Bone marrow (tissue), 2 donors: ENCODE data around the gene GP9.
"Not testable (repeated sequence)": the region's sequence is repeated elsewhere in the genome, so short reads cannot be mapped to it uniquely, and the experiment has no call there.

Source experiments
- DNase-seq, 2 donors: peaks; one replicate each; lab custom pipeline; 2025; lab: John Stamatoyannopoulos, UW

The GP9 gene

DNA sequence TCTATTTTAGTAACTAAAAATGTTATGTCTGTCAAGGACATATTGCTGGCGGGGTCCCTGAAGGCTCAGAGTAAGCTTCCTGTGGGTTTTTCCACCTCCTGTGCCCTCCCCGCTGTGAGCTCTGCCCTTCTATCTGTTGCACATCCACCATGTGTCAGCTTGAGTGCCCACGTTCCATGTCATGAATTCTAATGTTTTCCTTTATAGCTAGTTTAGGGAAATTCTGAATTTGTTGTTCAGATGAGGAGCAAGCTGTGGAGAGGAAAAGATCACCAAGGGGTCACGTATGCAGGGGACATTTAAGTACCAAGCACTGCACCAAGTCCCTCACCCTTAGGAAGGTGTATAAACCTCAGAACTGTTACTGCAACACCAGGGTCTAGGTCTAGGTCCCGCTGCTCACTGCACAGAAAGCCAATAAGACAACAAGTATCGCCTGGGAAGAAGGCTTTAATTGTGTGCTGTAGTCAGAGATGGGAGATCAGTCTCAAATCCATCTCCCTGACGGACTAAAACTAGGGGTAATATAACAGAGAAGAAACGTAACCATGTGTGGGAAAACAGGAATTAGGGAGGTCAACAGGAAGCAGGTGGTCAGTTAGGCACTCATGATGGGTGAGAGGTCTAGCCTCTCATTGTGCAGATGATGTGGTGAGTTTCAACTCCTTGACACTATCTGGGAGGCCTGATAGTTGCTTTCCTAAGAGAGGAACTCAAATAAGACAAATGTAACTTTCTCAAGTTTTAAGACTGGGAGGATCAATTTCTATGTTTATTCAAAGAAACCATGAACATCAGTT, 9.7 kb downstream of the GP9 start:
- peak in 1 of 2 donors; percentile 27 for DNase-seq

DNA sequence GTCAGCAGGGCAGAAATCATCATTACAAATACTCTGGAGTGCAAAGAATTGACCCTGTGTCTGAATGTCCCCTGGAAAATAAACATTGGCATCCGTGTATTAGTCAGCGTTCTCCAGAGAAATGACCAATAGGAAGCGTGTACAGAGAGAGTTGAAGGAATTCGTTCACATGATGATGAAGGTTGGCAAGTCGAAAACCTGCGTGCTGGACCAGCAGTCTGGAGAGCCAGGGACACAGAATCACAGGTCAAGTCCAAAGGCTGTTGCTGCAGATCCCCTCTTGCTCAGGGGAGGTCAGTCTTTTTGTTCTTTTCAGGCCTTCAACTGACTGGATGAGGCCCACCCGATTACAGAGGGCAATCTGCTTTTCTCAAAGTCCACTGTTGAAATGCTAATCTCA, 16.6 kb downstream of the GP9 start:
- no peak for DNase-seq

DNA sequence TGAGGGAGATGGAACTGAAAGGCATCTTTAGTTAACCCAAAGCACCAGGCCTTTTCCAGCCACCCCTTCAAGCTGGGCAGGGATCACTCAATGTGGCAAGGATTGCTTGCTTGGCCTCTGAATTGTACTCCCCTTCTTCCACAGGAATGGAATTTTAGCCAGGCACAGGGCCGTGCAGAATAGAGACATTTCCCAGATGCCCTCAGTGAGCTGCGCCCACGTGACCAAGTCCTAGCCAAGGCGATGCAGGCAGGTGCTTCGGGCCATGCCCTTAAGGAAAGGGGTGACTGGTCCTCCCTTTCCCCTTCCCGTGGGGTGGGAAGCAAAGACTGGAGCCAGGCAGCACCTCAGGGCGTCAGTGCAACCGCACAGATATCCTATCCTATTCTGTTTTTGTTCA, 17.9 kb downstream of the GP9 start:
- DNase-seq = no peak

DNA sequence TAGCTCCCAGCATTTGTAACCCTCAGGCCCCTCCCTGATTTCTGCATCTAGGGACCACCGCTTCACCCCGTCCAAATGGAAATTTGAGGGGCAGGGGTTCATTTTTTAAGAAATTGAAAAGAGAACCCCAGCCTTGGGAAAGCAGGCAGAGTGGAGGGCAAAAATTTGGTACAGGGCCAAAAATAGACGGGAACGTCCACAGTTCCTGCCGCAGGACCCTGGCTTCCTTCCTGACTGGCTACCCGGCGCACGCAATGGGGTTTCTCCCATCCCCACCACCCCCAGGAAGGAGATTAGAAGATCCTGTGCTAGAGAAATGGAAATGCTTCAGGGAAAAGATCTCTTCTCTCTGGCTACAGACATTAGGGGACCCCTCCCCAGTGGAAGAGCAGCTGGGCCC, 20.9 kb downstream of the GP9 start:
- no peak for DNase-seq

DNA sequence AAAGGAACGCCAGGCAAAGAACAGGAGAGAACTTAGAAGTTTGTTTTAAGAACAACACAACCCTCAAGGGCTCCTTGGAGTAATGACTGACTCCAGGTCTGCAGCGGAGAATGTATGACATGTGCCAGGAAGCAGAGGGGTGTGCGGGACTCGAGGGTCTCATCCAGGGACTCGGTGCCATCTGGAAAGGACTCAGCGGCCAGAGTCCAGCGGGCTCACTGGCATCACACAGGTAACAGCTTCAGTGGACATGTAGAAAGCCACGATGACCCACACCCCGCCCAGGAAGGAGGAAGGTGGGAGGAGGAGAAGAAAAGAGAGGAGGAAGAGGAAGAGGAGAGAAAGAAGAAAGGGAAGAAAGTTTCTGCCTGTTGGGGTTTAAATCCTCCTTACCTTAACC, 21.4 kb downstream of the GP9 start:
- DNase-seq = no peak

DNA sequence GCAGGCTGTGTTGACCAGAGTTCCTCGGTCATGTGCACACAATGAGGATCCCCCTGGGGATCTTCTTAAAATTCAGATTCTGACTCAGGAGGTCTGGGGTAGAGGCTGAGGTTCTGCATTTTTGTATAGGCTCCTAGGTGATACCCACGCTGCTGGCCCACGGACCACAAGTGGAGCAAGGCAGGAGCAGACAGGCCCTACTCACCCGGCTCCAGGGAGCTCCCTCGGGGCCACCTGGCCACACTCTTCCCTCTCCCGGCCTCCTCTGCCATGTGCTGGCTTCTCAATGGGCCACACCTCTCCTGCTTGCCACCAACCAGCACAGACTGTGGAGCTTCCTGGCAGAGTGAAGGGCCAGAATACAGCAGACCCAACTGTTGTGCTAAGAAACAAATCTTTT, 23.9 kb downstream of the GP9 start:
- DNase-seq = no peak

DNA sequence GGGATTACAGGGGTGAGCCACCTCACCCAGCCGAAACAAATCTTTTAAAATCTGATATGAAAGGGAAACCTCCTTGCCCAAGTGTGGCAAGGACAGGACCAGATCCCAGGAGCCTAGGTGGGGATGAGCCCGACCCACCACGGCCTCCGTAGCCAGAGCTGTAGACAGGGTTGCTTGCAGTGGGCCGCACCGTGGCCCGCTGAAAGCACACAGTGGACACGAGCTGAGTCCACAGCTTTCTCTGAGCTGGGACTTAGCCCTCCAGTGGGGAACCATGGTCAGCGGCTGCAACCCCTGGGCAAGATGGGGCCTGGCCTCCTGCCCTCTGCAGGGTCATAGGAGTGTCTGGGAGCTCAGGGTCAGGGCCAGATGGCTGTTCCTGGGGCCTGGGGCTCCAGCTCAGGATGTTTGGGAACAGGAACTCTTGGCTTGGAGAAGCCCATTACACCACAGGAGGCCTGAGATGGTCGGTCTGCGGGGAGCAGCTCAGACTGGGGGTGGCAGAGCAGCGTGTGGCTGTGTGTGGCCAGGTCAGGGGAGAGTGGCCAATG, 24.7 kb downstream of the GP9 start:
- no peak for DNase-seq

DNA sequence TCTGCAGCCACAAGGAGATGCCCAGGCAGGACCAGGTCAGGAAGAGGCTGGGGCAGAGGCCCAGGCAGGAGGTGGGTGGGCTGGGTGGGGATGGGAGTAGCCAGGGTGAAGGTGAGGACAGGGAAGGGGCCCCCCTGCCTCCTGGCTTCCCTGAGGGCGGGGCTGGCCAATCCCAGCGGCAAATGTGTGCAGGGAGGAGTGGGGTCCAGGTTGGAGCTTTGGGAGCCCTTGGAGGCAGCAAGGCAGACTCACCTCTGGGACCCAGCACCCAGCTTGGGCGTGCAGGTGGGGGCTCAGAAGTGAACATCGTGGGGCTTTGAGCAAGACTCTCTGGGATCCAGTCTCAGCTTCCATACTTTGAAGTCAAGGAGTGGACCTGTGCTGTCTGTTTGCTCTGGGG, 25.2 kb downstream of the GP9 start:
- DNase-seq = no peak

DNA sequence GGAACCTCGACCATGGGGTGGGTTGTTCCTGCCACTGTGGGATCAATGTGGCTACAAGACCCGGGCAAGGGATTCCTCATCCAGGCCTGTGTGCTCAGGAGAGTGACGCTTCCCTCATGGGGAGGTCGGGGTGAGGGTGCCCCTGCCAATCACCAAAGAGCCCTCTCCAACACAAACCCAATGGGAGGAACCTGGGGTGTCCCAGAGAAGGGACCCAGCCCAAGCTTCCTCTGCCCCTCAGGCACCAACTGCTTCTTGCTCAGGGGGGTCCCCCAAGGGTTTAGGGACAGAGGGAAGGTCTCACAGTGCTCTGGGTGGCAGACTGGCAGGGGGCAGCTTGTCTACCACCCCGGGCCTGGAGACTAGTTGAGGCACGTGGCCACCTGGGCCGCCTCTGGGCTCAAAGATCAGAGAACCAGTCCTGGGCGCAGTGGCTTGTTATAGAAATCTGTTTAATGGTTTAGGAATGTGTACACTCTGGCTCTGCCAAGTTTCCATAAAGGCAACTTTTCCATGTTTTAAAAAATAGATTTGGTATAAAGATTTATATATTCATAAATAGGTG, 26.6 kb downstream of the GP9 start:
- DNase-seq = no peak

DNA sequence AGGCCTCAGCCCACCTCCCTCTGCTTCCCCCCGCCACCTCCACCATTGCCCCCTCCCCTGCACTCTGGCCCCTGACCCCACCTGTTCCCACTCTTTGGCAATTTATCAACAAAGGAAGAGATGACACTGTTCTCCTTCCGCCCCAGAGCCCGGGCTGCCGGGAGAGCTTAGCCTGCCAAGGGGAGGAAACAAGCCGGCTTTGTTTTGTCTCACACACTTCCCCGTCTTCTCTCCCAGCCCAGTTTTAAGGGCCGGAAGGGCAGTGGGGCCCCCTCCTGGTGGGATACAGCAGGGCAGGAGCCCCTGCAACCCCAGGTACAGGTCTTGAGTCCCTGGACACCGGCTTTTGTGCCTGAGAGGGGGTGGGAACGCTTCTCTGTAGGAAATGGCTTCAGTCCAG, 27.3 kb downstream of the GP9 start:
- DNase-seq = peak in 1 of 2 donors; percentile 62

DNA sequence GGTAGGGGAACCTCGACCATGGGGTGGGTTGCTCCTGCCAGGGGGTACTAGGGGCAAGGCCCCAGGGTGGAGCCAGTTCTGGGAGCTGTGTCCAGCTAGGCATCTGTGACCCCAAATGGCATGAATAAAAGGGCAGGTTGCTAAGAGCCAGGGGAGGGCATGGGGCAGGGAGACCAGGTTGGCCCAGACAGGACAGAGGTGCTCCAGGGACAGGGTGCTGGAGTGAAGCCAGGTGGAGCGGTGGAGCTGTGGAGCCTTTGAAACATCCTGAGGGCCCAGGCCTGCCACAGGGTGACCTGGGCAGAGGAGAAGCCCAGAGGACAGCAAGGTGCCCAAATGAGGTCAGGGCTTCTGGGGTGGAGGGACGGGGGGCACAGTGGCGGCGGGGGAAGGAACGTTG, 27.7 kb downstream of the GP9 start:
- DNase-seq = not testable (repeated sequence)

DNA sequence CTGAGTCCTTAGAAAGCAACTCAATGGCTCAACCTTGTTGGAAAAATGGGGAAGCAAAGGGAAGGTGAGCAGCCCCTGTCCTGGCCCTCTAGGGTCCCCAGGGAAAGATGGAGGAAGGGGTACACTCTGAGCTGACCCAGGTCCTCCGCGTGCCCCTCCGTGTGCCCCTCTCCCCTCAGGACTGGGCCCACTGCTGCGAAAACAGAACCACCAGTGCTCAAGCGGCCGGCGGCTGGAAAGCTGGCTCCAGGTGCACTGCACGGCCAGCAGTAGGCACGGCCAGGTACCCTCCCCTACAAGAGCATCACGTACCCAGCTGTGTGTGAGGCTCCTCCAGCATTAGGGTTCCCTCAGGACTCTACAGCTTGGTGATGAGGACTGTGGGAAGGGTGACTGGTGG, 34.7 kb downstream of the GP9 start:
- DNase-seq = no peak

DNA sequence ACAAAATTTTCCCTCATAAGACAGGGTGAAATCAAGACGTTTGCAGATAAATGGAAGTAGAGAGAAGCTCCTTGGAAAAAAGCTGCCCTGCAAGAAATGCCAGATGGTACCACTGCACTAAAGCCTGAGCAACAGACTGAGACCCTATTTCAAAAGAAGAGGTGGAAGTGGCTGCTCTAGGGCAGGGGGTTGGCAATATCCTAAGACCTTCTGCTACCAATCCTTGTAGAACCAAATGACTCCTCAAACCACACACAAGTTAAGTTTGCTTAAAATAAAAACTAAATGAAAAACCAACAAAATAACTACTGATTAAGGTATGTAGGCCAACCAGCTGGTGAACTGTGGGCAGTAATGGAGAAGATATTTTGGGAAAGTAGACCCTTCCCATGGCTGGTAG, 39.7 kb downstream of the GP9 start:
- no peak for DNase-seq

DNA sequence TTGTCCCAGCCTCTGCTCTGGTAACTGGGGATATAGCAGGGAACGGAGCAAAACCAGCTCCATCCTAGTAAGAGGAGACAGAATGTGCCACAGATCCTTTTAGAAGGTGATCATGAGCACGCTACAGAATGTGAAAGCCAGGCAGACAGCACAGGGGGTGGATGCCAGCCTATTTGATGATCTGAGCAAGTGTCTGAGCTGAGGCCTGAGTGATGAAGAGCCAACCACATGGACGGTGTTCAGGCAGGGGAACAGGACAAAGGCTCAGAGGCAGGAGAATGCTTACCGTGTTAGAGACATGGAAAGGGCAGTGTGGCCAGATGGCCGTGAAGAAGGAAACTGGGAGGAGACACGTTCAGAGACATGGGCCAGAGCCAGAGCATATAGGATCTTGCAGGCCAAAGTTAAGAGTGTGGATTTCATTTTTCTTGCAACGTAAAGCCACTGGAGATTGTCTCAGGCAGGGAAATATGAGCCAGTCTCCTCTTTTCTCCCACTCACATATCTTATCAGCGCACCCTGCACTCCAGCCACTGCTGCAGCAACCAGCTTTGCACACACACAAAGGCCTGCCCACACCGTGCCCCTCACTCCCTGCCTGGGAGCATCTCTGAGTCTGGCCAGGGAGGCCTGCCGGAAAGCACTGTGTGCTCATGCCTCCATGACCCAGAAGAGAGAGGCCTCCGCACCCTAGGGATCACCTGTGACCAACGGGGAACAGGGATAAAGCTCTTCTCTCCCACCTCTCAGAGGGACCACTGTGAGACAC, 41.0 kb downstream of the GP9 start:
- no peak for DNase-seq

DNA sequence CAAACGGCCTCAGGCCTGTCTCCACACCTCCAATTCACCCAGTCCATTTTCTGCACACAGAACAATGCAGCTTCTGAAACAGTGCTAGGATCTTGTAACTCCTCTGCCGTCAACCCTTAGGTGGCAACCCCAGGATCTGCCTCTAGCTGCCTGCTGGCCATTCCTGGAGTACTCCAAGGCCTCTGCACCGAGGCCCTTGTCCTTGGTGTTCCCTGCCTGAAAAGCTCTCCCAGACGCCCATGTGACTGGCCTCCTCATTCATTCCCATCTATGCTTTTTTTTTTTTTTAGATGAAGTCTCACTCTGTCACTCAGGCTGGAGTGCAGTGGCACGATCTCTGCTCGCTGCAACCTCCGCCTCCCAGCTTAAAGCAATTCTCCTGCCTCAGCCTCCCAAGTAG, 42.7 kb downstream of the GP9 start:
- DNase-seq = no peak

DNA sequence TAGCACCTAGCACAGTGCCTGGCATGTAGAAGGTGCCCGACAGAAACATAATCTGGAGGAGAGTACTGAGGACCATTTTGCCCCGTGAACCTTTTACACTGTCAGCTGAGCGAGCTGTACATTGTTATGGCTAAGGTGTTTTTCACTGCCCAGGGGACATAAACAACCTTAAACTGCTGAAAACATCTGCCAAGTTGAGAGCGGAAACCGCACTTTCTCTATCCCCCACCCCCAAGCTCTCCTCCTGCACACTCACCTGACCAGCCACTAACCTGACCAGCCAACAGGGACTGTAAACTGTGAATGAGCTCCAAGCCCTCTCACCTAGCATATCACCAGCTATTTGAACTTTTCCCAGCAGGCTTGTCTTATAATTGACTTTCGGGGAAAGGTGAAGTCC, 43.5 kb downstream of the GP9 start:
- DNase-seq = no peak

DNA sequence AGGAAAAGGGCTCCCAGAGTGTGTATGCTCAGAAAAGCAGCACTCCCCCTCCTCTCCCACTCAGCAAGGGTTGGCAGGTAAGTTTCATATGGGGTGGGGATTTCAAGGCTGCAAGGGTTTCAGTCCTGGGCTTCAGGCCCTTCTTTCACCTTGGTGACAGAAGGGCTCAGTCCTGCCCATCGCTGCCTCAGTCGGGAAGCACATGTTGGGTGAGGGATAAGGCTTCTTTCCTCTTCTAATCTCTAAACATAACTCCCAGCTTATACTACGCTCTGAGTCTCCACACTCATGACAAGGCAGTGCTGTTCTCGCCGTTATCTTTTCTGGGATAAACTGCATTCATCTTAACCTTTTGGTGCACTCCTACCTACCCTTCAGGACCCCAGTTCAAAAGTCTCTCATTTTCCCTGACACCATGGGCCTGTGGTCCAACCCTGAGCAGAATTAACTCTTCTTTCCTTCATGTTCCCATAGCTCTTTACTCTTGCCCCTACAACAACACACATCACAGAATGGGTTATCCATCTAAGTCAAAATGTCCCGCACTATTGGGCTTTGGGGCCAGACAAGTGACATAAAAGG, 44.0 kb downstream of the GP9 start:
- no peak for DNase-seq

DNA sequence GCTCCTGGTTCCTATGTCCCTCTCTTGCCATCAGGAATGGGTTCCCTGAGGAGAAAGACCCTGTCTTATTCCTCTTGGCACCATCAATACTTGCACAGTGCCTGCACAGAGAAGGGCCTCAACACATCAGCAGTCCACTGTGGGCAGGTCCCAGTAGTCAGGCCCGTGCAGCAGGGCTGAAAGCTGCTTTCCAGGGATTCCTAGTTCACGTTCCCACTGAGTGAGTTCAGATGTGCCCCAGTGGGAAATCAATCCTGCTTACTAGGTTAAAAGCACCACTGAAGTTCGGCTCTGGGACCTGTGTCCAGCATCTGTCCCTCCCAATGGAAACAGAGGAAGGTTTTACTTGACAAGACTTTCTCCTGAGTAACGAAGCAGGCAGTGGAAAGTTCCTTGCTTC, 45.3 kb downstream of the GP9 start:
- DNase-seq = no peak

DNA sequence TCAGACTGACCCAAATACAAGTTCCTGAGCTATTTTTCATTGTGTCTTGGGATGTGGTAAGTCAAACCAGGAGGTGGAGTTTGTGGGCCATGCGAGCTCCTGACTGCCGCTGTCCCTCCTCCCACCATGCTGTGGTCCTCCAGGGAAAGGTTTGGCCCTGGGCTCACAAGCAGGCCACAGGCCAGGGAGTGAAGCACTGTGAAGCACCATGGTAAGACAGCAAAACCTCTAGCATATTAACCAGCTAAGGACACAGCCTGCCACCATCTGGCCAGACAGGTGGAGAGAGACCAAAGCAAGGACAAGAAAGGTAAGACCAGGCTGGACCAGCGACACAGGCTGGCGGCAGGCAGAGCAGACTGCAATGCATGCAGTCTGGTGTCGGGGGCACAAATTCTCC, 45.7 kb downstream of the GP9 start:
- no peak for DNase-seq

DNA sequence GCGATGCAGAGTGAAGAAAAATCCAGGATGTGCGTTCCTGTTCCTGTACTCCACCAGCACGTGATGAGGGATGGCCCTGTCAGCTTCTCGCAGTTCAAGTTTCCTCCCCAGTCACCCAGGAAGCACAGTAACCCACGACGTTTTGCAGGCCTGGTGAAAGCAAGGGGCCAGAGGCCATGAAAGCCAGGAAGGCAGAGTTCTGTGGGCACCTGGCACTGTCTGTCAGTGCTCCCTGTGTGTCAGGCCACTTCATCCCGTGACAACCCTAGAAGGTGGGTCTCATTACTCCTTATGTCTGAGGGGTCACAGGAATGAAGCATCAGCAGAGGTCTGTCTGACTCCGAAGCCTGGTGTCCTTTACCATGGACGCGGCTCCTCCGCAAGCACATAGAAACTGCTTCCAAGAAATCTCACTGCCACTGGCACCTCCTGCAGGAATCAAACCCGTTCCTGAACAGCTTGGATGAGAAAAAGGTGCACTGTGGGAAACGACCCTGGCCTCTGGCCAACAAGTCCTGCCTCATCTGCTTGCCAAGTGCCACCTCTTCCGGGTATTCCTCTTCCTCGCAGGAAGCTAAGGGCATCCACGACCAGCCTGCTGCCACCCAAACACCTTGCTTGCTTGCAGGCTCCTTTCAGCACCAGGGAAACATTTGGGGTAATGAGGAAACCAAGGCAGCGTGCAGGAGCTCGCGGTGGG, 46.4 kb downstream of the GP9 start:
- no peak for DNase-seq

DNA sequence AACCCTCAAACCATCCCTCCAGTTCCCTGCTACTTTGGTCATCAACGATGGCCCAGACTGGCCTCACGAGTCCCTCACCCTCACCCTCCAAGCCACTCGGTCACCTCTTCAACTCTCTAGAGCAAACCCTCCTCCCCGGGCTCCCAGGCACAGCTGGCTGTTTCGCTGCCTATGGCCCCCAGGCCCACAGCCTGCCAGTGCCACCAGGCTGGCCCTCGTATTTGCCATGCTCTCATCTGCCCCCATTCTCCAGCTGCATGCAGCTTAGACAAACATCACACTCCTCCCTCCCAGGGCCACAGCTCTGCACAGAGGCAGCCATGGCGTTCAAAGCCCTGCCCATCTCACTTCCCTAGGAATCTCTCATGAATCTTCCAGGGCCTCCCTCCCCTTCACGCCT, 47.2 kb downstream of the GP9 start:
- DNase-seq = no peak
